Activated T-cell treated with anti-CD3 and anti-CD28 coated beads, Interleukin-2, amount 50 U/mL, for 72 hours (primary cell): ENCODE results near the gene UGT2B15. TPM values are rescaled to one million over a fixed set of nuclear protein-coding genes. Genes with fewer than 3 reads are reported as not detected.
"Not testable (repeated sequence)": the region's sequence is repeated elsewhere in the genome, so short reads cannot be mapped to it uniquely, and the experiment has no call there.

Source experiments
- ATAC-seq, 2 donors: fragments of 150-1000 bp; cut with Tn5 transposase; replicated peaks in 1 of 2; 2 replicates each; pipeline ENCODE4 v1.10.0; 2021; ENCODE audit warnings: moderate library complexity in 2 of 2, mild to moderate bottlenecking in 1 of 2
- DNase-seq, 2 donors: peaks; one replicate each; pipeline ENCODE4 v3.0.0; 2021 to 2022; ENCODE audit warnings: mixed read lengths in 1 of 2
- H3K27ac Mint-ChIP-seq: one replicate; pipeline ENCODE4 v1.8.0; 2022; ENCODE audit warnings: mild to moderate bottlenecking, moderate library complexity, mixed read lengths
- H3K27me3 Mint-ChIP-seq: one replicate; pipeline ENCODE4 v1.8.0; 2022; ENCODE audit warnings: low read depth, mixed read lengths
- H3K36me3 Mint-ChIP-seq, 2 donors: one replicate each; pipeline ENCODE4 v1.8.0; 2022; ENCODE audit warnings: mixed read lengths in 2 of 2, mild to moderate bottlenecking in 1 of 2; ENCODE audit not compliant: insufficient read depth in 2 of 2
- H3K4me1 Mint-ChIP-seq: one replicate; pipeline ENCODE4 v1.8.0; 2022; ENCODE audit warnings: low read depth, mixed read lengths
- H3K4me3 Mint-ChIP-seq, 2 donors: one replicate each; pipeline ENCODE4 v1.8.0; 2022; ENCODE audit warnings: mild to moderate bottlenecking in 2 of 2, mixed read lengths in 2 of 2, moderate library complexity in 2 of 2
- H3K9me3 Mint-ChIP-seq, 2 donors: one replicate each; pipeline ENCODE4 v1.8.0; 2022; ENCODE audit warnings: mixed read lengths in 2 of 2
- total RNA-seq, 2 donors: library from RNA; stranded (reverse); gene quantifications; one replicate each; pipeline ENCODE4 v1.2.3, GENCODE V29; 2022

The UGT2B15 gene
- not detected for total RNA-seq

GRCh38 chr4:68670479-68670939 lies at the start of gene UGT2B15:
Gene UGT2B15 (minus strand): TSS chr4:68670652. CDS start chr4:68670618, 34 bp downstream.
- DNase-seq, H3K36me3 Mint-ChIP-seq, H3K27ac Mint-ChIP-seq, H3K27me3 Mint-ChIP-seq, H3K4me3 Mint-ChIP-seq, ATAC-seq, H3K9me3 Mint-ChIP-seq, H3K4me1 Mint-ChIP-seq: not testable (repeated sequence)

DNA sequence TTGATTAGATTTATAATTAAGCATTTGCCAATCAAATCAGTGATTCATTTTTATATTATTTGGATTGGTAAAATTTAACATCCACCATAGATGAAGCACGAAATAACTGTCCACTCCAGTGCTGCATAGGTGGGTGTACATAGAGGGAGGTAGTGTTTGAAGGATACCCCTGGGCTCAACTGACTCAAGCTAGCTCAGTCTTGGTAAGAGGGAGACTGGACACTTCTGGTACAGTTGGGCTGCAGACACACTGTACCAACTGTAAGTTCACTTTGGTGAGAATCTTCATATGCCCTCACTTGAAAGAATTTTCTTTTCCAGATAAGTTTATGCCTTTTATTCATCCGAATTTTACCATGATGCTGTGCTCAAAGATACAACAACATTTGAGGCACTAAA lies 48.6 kb upstream of the UGT2B15 start:
- H3K27ac Mint-ChIP-seq: no peak overlapping the region
- no peak overlapping the region for H3K4me3 Mint-ChIP-seq
- no peak for DNase-seq
- H3K4me1 Mint-ChIP-seq: no peaks in the 10 kb centered on the region
- no peaks in the 10 kb centered on the region for H3K27me3 Mint-ChIP-seq
- H3K9me3 Mint-ChIP-seq: peaks cover 0 to 3% of the 10 kb centered on the region in 2 donors
- ATAC-seq: no peak
- no peaks in the 10 kb centered on the region for H3K36me3 Mint-ChIP-seq

DNA sequence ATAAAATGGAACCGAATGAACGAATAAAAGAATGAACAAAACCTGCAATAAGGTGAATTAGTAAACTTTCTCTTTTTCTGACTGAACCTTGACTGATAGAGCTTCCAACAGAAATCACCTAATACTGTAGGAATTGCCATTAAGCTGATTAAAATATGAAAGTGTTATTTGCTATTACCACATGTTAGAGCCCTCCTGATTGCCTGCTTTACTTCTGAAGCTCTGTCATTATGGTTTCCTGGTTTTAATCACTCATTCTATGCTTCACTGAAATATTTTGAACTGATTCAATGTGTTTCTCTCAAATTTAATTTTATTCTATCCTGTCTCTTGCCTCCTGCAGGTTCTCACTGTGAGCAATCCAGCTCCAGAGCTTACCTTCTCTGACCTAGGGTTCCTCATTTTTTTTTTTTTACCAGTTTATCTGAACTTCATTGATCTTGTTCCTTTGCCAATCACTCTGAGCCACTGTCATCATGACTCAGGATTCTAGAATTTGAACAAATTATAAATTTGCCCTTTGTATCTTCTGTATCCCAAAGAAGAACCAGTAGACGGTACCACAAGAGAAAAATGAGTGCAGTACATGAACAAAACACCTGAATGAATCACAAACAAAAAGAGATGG lies 48.1 kb upstream of the UGT2B15 start:
- no peaks in the 10 kb centered on the region for H3K27me3 Mint-ChIP-seq

DNA sequence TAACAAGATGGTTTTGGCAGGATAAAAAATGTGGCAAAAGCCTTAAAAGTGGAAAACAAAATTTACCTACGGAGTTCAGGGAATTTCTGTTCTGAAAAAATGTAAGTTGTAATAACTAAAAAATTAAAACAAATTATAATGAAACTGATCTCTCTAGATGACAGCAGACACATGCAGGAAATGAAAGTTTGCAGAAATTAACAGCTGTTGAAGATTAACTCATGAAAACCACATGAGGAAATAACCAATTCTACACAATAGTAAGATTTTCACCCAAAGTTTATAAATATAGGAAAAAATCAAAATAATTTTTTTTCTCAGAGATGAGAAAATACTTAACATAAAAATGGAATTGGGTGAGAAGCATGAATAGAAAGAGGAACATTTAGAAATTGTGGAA lies 47.5 kb upstream of the UGT2B15 start:
- H3K9me3 Mint-ChIP-seq: peaks cover 0 to 3% of the 10 kb centered on the region in 2 donors
- no peak overlapping the region for H3K4me3 Mint-ChIP-seq
- H3K4me1 Mint-ChIP-seq: no peaks in the 10 kb centered on the region
- H3K27ac Mint-ChIP-seq: no peak overlapping the region
- DNase-seq: no peak
- ATAC-seq: no peak
- no peaks in the 10 kb centered on the region for H3K27me3 Mint-ChIP-seq
- H3K36me3 Mint-ChIP-seq: no peaks in the 10 kb centered on the region

More for the DNA sequence above, 48.1 kb upstream of the UGT2B15 start:
- H3K9me3 Mint-ChIP-seq: peaks cover 0 to 3% of the 10 kb centered on the region in 2 donors
- H3K36me3 Mint-ChIP-seq: no peaks in the 10 kb centered on the region
- no peak overlapping the region for H3K27ac Mint-ChIP-seq
- ATAC-seq: no peak
- no peak overlapping the region for H3K4me3 Mint-ChIP-seq
- H3K4me1 Mint-ChIP-seq: no peaks in the 10 kb centered on the region
- DNase-seq: no peak

DNA sequence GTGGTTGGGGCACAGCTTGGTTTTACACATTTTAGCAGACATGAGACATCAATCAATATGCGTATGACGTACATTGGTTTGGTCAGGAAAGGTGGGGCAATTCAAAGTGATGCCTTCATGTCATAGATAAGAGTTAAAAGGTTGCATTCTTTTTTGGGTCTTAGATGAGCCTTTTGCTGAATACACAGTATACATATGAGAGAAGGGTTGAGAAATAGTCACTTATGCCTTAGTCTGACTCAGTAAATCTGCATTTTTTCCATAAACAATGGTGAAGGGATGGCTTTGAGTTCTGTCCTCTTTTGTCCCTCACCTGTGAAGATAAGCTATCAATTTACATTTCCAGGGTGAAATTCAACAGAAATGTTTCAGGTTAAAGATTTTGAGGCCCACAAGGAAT lies 43.9 kb upstream of the UGT2B15 start:
- Mint-ChIP-seq H3K27ac (no peak overlapping the region), H3K4me3 (no peak overlapping the region), H3K9me3 (no peaks in the 10 kb centered on the region), H3K36me3 (no peaks in the 10 kb centered on the region), H3K4me1 (no peaks in the 10 kb centered on the region), H3K27me3 (no peaks in the 10 kb centered on the region)
- ATAC-seq (peak in 1 of 2 donors; percentile 13), DNase-seq (no peak)

GRCh38 chr4:68712207-68712606 lies 41.8 kb upstream of the UGT2B15 start:
- Mint-ChIP-seq H3K27me3 (no peaks in the 10 kb centered on the region), H3K4me1 (no peaks in the 10 kb centered on the region), H3K27ac (no peak overlapping the region), H3K4me3 (no peak overlapping the region), H3K36me3 (no peaks in the 10 kb centered on the region), H3K9me3 (no peaks in the 10 kb centered on the region)
- DNase-seq (no peak), ATAC-seq (no peak)

- Mint-ChIP-seq H3K4me1 (no peaks in the 10 kb centered on the region), H3K36me3 (peaks cover 0 to 1% of the 10 kb centered on the region in 2 donors), H3K4me3 (no peak overlapping the region), H3K9me3 (no peaks in the 10 kb centered on the region), H3K27me3 (no peaks in the 10 kb centered on the region), H3K27ac (no peak overlapping the region)
- no peak for ATAC-seq
- DNase-seq: no peak
Observed at GRCh38 chr4:68708566-68708965, 38.1 kb upstream of the UGT2B15 start.

GRCh38 chr4:68703168-68703567 lies 32.7 kb upstream of the UGT2B15 start:
- H3K9me3 Mint-ChIP-seq, H3K4me1 Mint-ChIP-seq: not testable (repeated sequence)

DNA sequence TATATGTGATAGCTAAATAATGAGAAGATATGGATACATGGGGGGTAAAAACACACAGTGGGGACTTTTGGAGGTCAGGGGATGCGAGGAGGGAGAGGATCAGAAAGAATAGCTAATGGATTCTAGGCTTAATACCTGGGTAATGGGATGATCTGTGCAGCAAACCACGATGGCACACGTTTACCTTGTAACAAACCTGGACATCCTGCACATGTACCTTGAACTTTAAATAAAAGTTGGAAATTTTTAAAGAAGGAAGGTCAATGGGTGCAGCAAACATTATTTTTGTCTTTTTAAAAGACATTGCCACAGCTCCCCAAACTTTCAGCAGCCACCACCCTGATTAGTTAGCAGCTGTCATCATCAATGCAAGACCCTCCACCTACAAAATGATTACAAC lies 29.7 kb upstream of the UGT2B15 start:
- Mint-ChIP-seq H3K9me3 (peaks cover 0 to 2% of the 10 kb centered on the region in 2 donors), H3K27me3 (no peaks in the 10 kb centered on the region), H3K4me3 (no peak overlapping the region), H3K4me1 (no peaks in the 10 kb centered on the region), H3K36me3 (no peaks in the 10 kb centered on the region), H3K27ac (no peak overlapping the region)
- ATAC-seq: no peak
- DNase-seq: no peak

More at GRCh38 chr4:68703168-68703567, 32.7 kb upstream of the UGT2B15 start:
- not testable (repeated sequence) for ATAC-seq, DNase-seq, H3K27ac Mint-ChIP-seq, H3K4me3 Mint-ChIP-seq, H3K27me3 Mint-ChIP-seq, H3K36me3 Mint-ChIP-seq

GRCh38 chr4:68693325-68694075 lies 23.0 kb upstream of the UGT2B15 start:
- Mint-ChIP-seq H3K27me3 (no peaks in the 10 kb centered on the region), H3K4me3 (no peak overlapping the region), H3K4me1 (no peaks in the 10 kb centered on the region), H3K36me3 (no peaks in the 10 kb centered on the region), H3K27ac (no peak overlapping the region), H3K9me3 (peaks cover 0 to 2% of the 10 kb centered on the region in 2 donors)
- DNase-seq: no peak
- ATAC-seq: no peak

DNA sequence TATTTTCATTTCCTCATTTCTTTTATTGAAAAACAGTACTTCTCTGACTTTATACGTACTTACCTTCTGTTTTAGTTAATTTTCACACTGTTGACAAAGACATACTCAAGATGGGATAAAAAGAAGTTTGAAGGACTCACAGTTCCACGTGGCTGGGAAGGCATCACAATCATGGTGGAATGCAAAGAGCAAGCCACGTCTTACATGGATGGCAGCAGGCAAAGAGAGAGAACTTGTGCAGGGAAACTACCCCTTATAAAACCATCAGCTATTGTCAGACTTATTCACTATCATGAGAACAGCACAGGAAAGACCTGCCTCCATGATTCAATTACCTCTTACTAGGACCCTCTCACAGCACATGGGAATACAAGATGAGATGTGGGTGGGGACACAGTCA lies 20.7 kb upstream of the UGT2B15 start:
- H3K27ac Mint-ChIP-seq: no peak overlapping the region

DNA sequence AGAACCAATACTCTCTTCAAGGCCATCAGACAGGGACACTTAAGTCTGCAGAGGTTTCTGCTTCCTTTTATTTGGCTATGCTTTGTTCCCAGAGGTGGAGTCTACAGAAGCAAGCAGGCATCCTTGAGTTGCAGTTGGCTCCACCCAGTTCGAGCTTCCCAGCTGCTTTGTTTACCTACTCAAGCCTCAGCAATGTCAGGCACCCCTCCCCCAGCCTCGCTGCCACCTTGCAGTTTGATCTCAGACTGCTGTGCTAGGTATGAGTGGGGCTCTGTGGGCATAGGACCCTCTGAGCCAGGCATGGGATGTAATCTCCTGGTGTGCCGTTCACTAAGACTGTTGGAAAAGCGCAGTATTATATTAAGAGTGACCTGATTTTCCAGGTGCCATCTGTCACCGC lies 12.6 kb upstream of the UGT2B15 start:
- peaks cover 0 to 8% of the 10 kb centered on the region in 2 donors for H3K9me3 Mint-ChIP-seq
- no peak for DNase-seq
- H3K4me3 Mint-ChIP-seq: no peak overlapping the region
- H3K36me3 Mint-ChIP-seq: no peaks in the 10 kb centered on the region
- H3K27me3 Mint-ChIP-seq: no peaks in the 10 kb centered on the region
- no peaks in the 10 kb centered on the region for H3K4me1 Mint-ChIP-seq
- ATAC-seq: no peak
- no peak overlapping the region for H3K27ac Mint-ChIP-seq

More for the DNA sequence above, 20.7 kb upstream of the UGT2B15 start:
- H3K27me3 Mint-ChIP-seq: no peaks in the 10 kb centered on the region
- ATAC-seq: no peak
- H3K4me1 Mint-ChIP-seq: no peaks in the 10 kb centered on the region
- no peak overlapping the region for H3K4me3 Mint-ChIP-seq
- H3K36me3 Mint-ChIP-seq: no peaks in the 10 kb centered on the region
- DNase-seq: no peak
- no peaks in the 10 kb centered on the region for H3K9me3 Mint-ChIP-seq

DNA sequence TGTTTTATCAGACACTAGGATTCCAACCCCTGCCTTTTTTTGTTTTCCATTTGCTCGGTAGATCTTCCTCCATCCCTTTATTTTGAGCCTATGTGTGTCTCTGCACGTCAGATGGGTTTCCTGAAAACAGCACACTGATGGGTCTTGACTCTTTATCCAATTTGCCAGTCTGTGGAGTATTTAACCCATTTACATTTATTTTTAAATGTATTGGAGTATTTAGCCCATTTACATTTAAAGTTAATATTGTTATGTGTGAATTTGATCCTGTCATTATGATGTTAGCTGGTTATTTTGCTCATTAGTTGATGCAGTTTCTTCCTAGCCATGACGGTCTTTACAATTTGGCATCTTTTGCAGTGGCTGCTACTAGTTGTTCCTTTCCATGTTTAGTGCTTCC lies 10.8 kb upstream of the UGT2B15 start:
- not testable (repeated sequence) for ATAC-seq, H3K36me3 Mint-ChIP-seq, H3K27ac Mint-ChIP-seq, DNase-seq, H3K4me1 Mint-ChIP-seq, H3K27me3 Mint-ChIP-seq, H3K4me3 Mint-ChIP-seq
- H3K9me3 Mint-ChIP-seq: peaks cover 0 to 11% of the 10 kb centered on the region in 2 donors
